Measurements from ENCODE around the gene HDAC8. TPM values are rescaled to one million over a fixed set of nuclear protein-coding genes. Genes with fewer than 3 reads are reported as not detected.

Gene HDAC8
- total RNA-seq, 2 experiments from 2014 or later, result 17.9 to 19.2 TPM

GRCh38 chrX:72312311-72312940 is 260.2 kb downstream of the HDAC8 start:
- Mint-ChIP-seq H3K27me3 (peaks cover 32% of the 10 kb centered on the region), H3K9me3 (no peaks in the 10 kb centered on the region), H3K36me3 (no peaks in the 10 kb centered on the region), H3K27ac (no peak overlapping the region), H3K4me1 (peaks cover 9% of the 10 kb centered on the region), H3K4me3 (no peak overlapping the region)
- no peak for DNase-seq

DNA sequence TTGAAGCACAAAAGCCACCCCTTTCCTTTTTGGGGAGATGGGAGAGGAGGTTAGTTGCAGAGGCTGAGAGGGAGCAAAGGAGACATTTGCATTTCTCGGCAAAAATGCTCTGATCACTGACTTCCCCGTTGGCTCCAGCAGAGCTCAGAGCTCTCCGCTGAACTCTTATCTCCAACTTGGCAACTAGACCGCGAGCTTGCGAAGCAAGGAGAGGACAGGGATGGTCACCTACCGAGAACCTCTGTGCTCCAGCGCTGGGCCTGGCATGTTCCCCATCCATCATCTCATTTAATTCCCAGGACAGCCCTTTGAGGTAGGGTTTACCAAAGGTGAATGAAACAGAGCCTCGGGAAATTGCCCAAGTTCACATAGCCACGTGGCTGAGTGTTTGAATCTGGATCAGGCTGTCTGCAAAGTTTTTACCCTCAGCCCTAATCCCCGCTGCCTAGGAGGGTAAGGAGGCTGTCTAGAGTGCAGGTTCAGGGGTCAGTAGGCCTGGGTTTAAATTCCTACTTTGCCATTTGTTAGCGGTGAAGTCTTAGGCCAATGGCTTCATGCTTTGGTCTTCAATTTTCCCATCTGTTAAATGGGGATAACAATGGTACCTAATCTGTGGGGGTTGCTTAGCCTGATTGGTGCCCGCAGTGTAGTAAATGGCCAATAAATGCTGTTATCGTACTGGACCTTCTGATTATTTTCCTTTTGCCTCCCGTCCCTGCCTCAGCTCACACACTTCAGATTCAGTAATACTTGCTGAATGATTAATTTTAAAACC is 263.2 kb downstream of the HDAC8 start:
- peaks cover 55% of the 10 kb centered on the region for H3K27me3 Mint-ChIP-seq
- DNase-seq, result no peak
- H3K4me3 Mint-ChIP-seq, result no peak overlapping the region
- H3K27ac Mint-ChIP-seq, result no peak overlapping the region
- no peaks in the 10 kb centered on the region for H3K9me3 Mint-ChIP-seq
- peaks cover 14% of the 10 kb centered on the region for H3K4me1 Mint-ChIP-seq
- H3K36me3 Mint-ChIP-seq, result no peaks in the 10 kb centered on the region

GRCh38 chrX:72308566-72309296 is 263.9 kb downstream of the HDAC8 start:
- H3K4me1 Mint-ChIP-seq, result peaks cover 15% of the 10 kb centered on the region
- no peaks in the 10 kb centered on the region for H3K9me3 Mint-ChIP-seq
- peaks cover 60% of the 10 kb centered on the region for H3K27me3 Mint-ChIP-seq
- no peak overlapping the region for H3K27ac Mint-ChIP-seq
- peak; percentile 17 for DNase-seq
- H3K4me3 Mint-ChIP-seq, result peak overlapping the region; percentile 33
- no peaks in the 10 kb centered on the region for H3K36me3 Mint-ChIP-seq

GRCh38 chrX:72308209-72308565 is 264.5 kb downstream of the HDAC8 start:
- Mint-ChIP-seq H3K9me3 (no peaks in the 10 kb centered on the region), H3K27me3 (peaks cover 65% of the 10 kb centered on the region), H3K4me3 (peak overlapping the region; percentile 33), H3K4me1 (peaks cover 15% of the 10 kb centered on the region), H3K27ac (no peak overlapping the region), H3K36me3 (no peaks in the 10 kb centered on the region)
- no peak for DNase-seq

GRCh38 chrX:72307646-72308051 is 265.0 kb downstream of the HDAC8 start:
- Mint-ChIP-seq H3K4me3 (peak overlapping the region; percentile 10), H3K27ac (no peak overlapping the region), H3K4me1 (peaks cover 15% of the 10 kb centered on the region), H3K36me3 (no peaks in the 10 kb centered on the region), H3K9me3 (no peaks in the 10 kb centered on the region), H3K27me3 (peaks cover 67% of the 10 kb centered on the region)
- no peak for DNase-seq

GRCh38 chrX:72306851-72307645 is 265.6 kb downstream of the HDAC8 start:
- Mint-ChIP-seq H3K27me3 (peaks cover 66% of the 10 kb centered on the region), H3K4me3 (peak overlapping the region; percentile 73), H3K27ac (no peak overlapping the region), H3K4me1 (peaks cover 15% of the 10 kb centered on the region), H3K9me3 (no peaks in the 10 kb centered on the region), H3K36me3 (no peaks in the 10 kb centered on the region)
- peak; percentile 11 for DNase-seq

DNA sequence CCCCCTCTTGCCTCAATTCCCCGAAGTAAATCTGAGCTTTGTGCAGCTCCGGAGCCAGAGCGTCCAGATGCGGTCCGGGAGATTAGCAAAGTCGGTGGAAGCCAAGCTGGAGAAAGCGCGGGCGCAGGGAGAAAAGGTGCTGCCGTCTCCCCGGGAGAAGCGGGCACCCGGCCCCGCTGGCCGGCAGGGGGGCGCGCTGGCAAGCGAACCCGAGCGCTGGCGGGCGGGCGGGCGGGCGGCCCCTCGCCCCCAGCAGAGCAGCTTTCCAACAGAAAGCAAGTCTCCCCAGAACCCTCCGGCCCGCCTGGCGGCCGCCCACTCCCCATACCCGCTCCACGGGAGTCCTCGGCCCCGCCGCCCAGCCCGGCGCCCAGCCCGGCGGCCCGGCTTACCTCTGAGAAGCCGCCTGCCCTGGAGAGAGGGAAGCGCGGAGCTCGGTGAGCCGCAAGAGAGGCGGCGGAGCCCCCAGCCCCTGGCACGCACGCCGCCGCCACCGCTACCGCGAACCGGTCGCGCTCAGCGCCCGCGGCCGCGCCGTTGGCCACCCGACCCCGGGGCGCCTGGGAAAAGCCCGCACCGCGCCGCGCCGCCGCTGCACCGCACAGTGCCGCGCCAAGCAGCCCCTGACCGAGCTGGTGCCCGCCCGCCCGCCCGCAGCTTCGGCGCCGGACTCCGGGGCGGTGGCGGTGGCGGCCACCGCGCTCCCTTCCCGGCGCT is 266.4 kb downstream of the HDAC8 start:
- Mint-ChIP-seq H3K4me1 (peaks cover 15% of the 10 kb centered on the region), H3K36me3 (no peaks in the 10 kb centered on the region), H3K4me3 (peak overlapping the region; percentile 68), H3K9me3 (no peaks in the 10 kb centered on the region), H3K27ac (no peak overlapping the region), H3K27me3 (peaks cover 66% of the 10 kb centered on the region)
- DNase-seq, result peak; percentile 7

DNA sequence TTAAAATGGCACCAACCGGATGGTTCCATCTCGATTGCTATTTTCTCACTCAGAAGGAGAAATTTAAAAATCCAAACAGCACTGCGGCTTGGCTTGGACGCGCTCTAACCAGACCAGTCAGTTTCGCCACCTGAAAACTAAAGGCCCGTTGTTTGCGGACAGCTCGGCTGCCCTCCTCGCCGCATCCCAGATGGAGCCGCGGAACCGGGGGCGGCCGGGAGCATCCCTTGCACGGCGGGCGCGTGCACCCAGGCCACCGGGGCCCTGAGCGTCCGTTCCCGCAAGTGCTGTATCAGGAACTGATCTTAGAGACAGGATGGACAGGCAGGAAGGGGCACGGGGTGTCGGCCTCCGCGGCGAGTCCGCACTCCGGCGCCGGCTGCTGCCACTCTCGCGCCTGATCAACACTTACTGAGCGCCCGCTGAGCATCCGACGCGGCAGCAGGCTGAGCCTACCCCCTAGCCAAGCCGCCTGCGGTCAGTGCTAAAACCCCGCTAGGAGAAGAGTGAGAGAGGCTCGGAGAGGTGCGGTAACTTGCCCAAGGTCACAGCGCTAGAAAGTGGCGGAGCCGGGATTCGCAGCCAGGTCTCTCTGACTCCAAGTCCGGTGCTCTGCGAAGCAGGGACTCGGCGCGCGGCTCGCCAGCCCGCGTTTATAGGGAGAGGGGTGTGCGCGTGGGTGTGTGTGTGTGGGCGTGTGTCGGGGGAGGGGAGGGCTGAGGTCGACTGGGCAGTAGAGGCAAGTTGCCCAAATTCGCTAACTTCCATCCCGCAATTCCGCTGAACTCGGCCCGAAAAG is 267.2 kb downstream of the HDAC8 start, which contains the start of gene CITED1:
Gene CITED1 (minus strand): TSS at position 629 of the 799 bp plus-strand sequence. CDS start 3,045 bp downstream, outside the sequence.
- Mint-ChIP-seq H3K27me3 (peaks cover 66% of the 10 kb centered on the region), H3K9me3 (no peaks in the 10 kb centered on the region), H3K36me3 (no peaks in the 10 kb centered on the region), H3K27ac (no peak within 1 kb of the TSS), H3K4me3 (peak within 1 kb of the TSS; percentile 73), H3K4me1 (peaks cover 15% of the 10 kb centered on the region)
- DNase-seq, result peak; percentile 7

DNA sequence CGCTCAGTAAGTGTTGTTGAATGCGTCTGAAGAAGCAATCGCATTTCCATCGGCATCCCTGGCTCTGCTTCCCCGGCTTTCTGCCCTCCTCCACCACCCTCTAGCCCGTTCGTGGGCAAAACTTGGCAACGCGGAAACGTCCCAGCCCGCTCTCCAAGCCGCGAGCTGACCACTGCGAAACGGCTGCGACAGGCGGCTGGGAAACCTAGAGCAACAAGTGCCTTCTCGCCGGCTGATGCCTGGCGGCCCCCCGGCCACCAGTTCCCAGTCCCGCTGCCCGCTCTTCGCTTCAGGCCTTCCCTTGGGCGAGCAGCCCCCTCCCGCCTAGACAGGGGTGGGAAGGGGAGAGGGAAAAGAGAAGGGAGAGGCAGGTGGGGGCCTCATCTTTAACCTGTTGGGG is 267.8 kb downstream of the HDAC8 start:
- peaks cover 66% of the 10 kb centered on the region for H3K27me3 Mint-ChIP-seq
- no peaks in the 10 kb centered on the region for H3K9me3 Mint-ChIP-seq
- H3K4me3 Mint-ChIP-seq, result peak overlapping the region; percentile 37
- no peak overlapping the region for H3K27ac Mint-ChIP-seq
- DNase-seq, result no peak
- H3K4me1 Mint-ChIP-seq, result peaks cover 15% of the 10 kb centered on the region
- no peaks in the 10 kb centered on the region for H3K36me3 Mint-ChIP-seq

GRCh38 chrX:72301781-72302180 is 270.9 kb downstream of the HDAC8 start:
- H3K9me3 Mint-ChIP-seq, result no peaks in the 10 kb centered on the region
- H3K27ac Mint-ChIP-seq, result no peak overlapping the region
- peaks cover 54% of the 10 kb centered on the region for H3K27me3 Mint-ChIP-seq
- no peak overlapping the region for H3K4me3 Mint-ChIP-seq
- peaks cover 5% of the 10 kb centered on the region for H3K4me1 Mint-ChIP-seq
- H3K36me3 Mint-ChIP-seq, result no peaks in the 10 kb centered on the region
- no peak for DNase-seq

DNA sequence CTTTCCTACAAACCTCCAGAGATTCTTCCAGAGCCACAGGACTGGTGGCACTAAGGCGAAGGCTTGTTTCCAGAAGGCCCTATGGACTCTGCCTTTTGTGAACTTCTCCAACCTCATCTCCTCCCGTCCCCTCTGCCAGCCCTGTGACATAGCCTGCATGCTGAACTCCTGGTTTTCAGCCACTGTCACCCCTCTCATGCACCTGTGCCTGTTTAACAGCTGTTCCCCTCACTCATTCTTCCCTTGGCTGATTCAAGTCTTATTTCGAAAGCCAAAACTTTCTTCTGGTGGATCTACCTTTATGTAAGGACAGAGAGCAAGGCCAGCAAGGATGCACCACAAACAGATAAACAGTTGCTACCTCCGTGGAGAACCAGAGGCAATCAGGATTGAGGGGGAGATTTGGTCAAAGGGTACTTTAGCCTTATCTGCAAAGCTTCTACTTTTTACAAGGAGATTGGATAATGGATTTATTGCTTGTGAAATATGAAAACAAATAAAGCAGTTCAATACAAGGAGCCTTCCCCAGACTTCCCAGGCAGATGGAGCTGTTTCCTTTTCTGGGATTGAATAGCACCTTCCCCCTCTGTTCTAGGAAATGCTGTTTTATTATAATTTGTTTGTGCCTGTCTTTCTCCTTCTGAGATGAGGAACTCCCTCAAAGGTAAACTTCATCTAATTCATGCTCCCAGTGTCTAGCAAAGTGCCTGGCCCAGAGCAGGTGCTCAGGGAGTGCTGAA is 272.6 kb downstream of the HDAC8 start:
- Mint-ChIP-seq H3K9me3 (no peaks in the 10 kb centered on the region), H3K27ac (no peak overlapping the region), H3K4me3 (no peak overlapping the region), H3K27me3 (peaks cover 52% of the 10 kb centered on the region), H3K36me3 (no peaks in the 10 kb centered on the region), H3K4me1 (peaks cover 5% of the 10 kb centered on the region)
- DNase-seq, result no peak

- DNase-seq, result no peak
- Mint-ChIP-seq H3K36me3 (no peaks in the 10 kb centered on the region), H3K27ac (no peak overlapping the region), H3K4me1 (no peaks in the 10 kb centered on the region), H3K4me3 (no peak overlapping the region), H3K9me3 (no peaks in the 10 kb centered on the region), H3K27me3 (peaks cover 36% of the 10 kb centered on the region)
Observed at GRCh38 chrX:72297953-72298730, 274.5 kb downstream of the HDAC8 start.

Measured in activated naive CD8-positive, alpha-beta T cell treated with anti-CD3 and anti-CD28 coated beads for 36 hours (primary cell).